Natural killer cell treated with Interleukin-12 subunit alpha and Interleukin-12 subunit beta and Interleukin-15 and Interleukin-18, amount 100 ng/mL, for 72 hours (primary cell): Measurements from ENCODE around the gene ATP6V0A4. TPM values are rescaled to one million over a fixed set of nuclear protein-coding genes. Genes with fewer than 3 reads are reported as not detected.
"Not testable (repeated sequence)": the region's sequence is repeated elsewhere in the genome, so short reads cannot be mapped to it uniquely, and the experiment has no call there.

Source experiments
- ATAC-seq, 2 donors: fragments of 150-1000 bp; cut with Tn5 transposase in 1 of 2; sonication (Bioruptor Pico), chemical (Tn5 transposase) in 1 of 2; 2 replicates each; pipeline ENCODE4 v1.10.0; 2021
- DNase-seq: peaks from one replicate; pipeline ENCODE4 v3.0.0; 2022; ENCODE audit warnings: low spot score
- H3K27ac Mint-ChIP-seq, 2 donors: 1 replicate in 1 of 2; 2 replicates in 1 of 2; pipeline ENCODE4 v1.8.0; 2022; ENCODE audit warnings: mixed read lengths in 2 of 2, mild to moderate bottlenecking in 1 of 2, moderate library complexity in 1 of 2
- H3K27me3 Mint-ChIP-seq, 2 donors: 1 replicate in 1 of 2; 2 replicates in 1 of 2; pipeline ENCODE4 v1.8.0; 2022; ENCODE audit warnings: mixed read lengths in 2 of 2
- H3K36me3 Mint-ChIP-seq: one replicate; pipeline ENCODE4 v1.8.0; 2022; ENCODE audit warnings: mixed read lengths
- H3K4me1 Mint-ChIP-seq, 2 donors: 1 replicate in 1 of 2; 2 replicates in 1 of 2; pipeline ENCODE4 v1.8.0; 2022; ENCODE audit warnings: low read depth in 2 of 2, mixed read lengths in 2 of 2, mild to moderate bottlenecking in 1 of 2
- H3K4me3 Mint-ChIP-seq: one replicate; pipeline ENCODE4 v1.8.0; 2022; ENCODE audit warnings: mixed read lengths
- H3K9me3 Mint-ChIP-seq: 2 replicates; pipeline ENCODE4 v1.8.0; 2022; ENCODE audit warnings: mixed read lengths
- total RNA-seq, 2 donors: library from RNA; stranded (reverse); gene quantifications; one replicate each; pipeline ENCODE4 v1.2.3, GENCODE V29; 2022

The ATP6V0A4 gene
- total RNA-seq, 2 donors from 2014 or later: 0.21 to 0.98 TPM

- H3K27ac Mint-ChIP-seq: no peak overlapping the region
- no peaks in the 10 kb centered on the region for H3K9me3 Mint-ChIP-seq
- H3K4me1 Mint-ChIP-seq: peaks cover 0 to 4% of the 10 kb centered on the region in 2 donors
- ATAC-seq: no peak
- DNase-seq: no peak
- H3K36me3 Mint-ChIP-seq: no peaks in the 10 kb centered on the region
- no peak overlapping the region for H3K4me3 Mint-ChIP-seq
- peaks cover 4 to 9% of the 10 kb centered on the region in 2 donors for H3K27me3 Mint-ChIP-seq
Observed at GRCh38 chr7:138822867-138823535, 25.0 kb upstream of the ATP6V0A4 start.

- no peaks in the 10 kb centered on the region for H3K36me3 Mint-ChIP-seq
- H3K4me3 Mint-ChIP-seq: no peak overlapping the region
- H3K27ac Mint-ChIP-seq: no peak overlapping the region
- H3K27me3 Mint-ChIP-seq: peaks cover 4 to 9% of the 10 kb centered on the region in 2 donors
- ATAC-seq: no peak
- no peaks in the 10 kb centered on the region for H3K9me3 Mint-ChIP-seq
- DNase-seq: no peak
- H3K4me1 Mint-ChIP-seq: peaks cover under 1 to 5% of the 10 kb centered on the region in 2 donors
Observed at GRCh38 chr7:138821912-138822311, 23.9 kb upstream of the ATP6V0A4 start.

- Mint-ChIP-seq H3K9me3 (no peaks in the 10 kb centered on the region), H3K4me3 (no peak overlapping the region), H3K36me3 (no peaks in the 10 kb centered on the region), H3K27me3 (peaks cover 0 to 6% of the 10 kb centered on the region in 2 donors), H3K27ac (no peak overlapping the region), H3K4me1 (peaks cover 3 to 5% of the 10 kb centered on the region in 2 donors)
- DNase-seq: no peak
- no peak for ATAC-seq
Observed at GRCh38 chr7:138819625-138820024, 21.6 kb upstream of the ATP6V0A4 start.

GRCh38 chr7:138816650-138817049 is 18.7 kb upstream of the ATP6V0A4 start:
- Mint-ChIP-seq H3K36me3 (no peaks in the 10 kb centered on the region), H3K27ac (peak overlapping the region in 1 of 2 donors; percentile 46), H3K4me3 (peak overlapping the region; percentile 49), H3K4me1 (peaks cover 3 to 5% of the 10 kb centered on the region in 2 donors), H3K27me3 (peaks cover 0 to 6% of the 10 kb centered on the region in 2 donors), H3K9me3 (no peaks in the 10 kb centered on the region)
- ATAC-seq (peak in 1 of 2 donors; percentile 75), DNase-seq (no peak)

GRCh38 chr7:138814816-138815332 is 16.9 kb upstream of the ATP6V0A4 start:
- Mint-ChIP-seq H3K27me3 (peaks cover 0 to 8% of the 10 kb centered on the region in 2 donors), H3K27ac (no peak overlapping the region), H3K4me1 (peaks cover 3 to 5% of the 10 kb centered on the region in 2 donors), H3K36me3 (no peaks in the 10 kb centered on the region), H3K9me3 (no peaks in the 10 kb centered on the region), H3K4me3 (no peak overlapping the region)
- no peak for DNase-seq
- ATAC-seq: no peak

GRCh38 chr7:138813945-138814344 is 15.9 kb upstream of the ATP6V0A4 start:
- DNase-seq (no peak), ATAC-seq (peak in 1 of 2 donors; percentile 68)
- Mint-ChIP-seq H3K4me1 (peaks cover 3 to 5% of the 10 kb centered on the region in 2 donors), H3K27ac (no peak overlapping the region), H3K36me3 (no peaks in the 10 kb centered on the region), H3K9me3 (no peaks in the 10 kb centered on the region), H3K27me3 (peaks cover 0 to 8% of the 10 kb centered on the region in 2 donors), H3K4me3 (no peak overlapping the region)

- not testable (repeated sequence) for H3K27me3 Mint-ChIP-seq, H3K4me1 Mint-ChIP-seq, ATAC-seq, H3K4me3 Mint-ChIP-seq, DNase-seq, H3K9me3 Mint-ChIP-seq, H3K36me3 Mint-ChIP-seq, H3K27ac Mint-ChIP-seq
Observed at GRCh38 chr7:138811327-138811726, 13.3 kb upstream of the ATP6V0A4 start.

GRCh38 chr7:138809346-138809745 is 11.3 kb upstream of the ATP6V0A4 start:
- DNase-seq (no peak), ATAC-seq (peak in 1 of 2 donors; percentile 20)
- H3K4me1 Mint-ChIP-seq: no peaks in the 10 kb centered on the region
- H3K27ac Mint-ChIP-seq: no peak overlapping the region
- H3K36me3 Mint-ChIP-seq: no peaks in the 10 kb centered on the region
- peaks cover 0 to 2% of the 10 kb centered on the region in 2 donors for H3K27me3 Mint-ChIP-seq
- H3K9me3 Mint-ChIP-seq: no peaks in the 10 kb centered on the region
- H3K4me3 Mint-ChIP-seq: no peak overlapping the region

- Mint-ChIP-seq H3K27ac (no peak overlapping the region), H3K4me1 (no peaks in the 10 kb centered on the region), H3K4me3 (no peak overlapping the region), H3K9me3 (no peaks in the 10 kb centered on the region), H3K36me3 (no peaks in the 10 kb centered on the region), H3K27me3 (peaks cover 0 to 2% of the 10 kb centered on the region in 2 donors)
- DNase-seq: no peak
- no peak for ATAC-seq
Observed at GRCh38 chr7:138804618-138805017, 6.6 kb upstream of the ATP6V0A4 start.

- Mint-ChIP-seq H3K36me3 (no peaks in the 10 kb centered on the region), H3K27me3 (peaks cover 0 to 6% of the 10 kb centered on the region in 2 donors), H3K4me1 (peaks cover 0 to 3% of the 10 kb centered on the region in 2 donors), H3K9me3 (no peaks in the 10 kb centered on the region), H3K27ac (no peak overlapping the region), H3K4me3 (no peak overlapping the region)
- DNase-seq (no peak), ATAC-seq (no peak)
Observed at GRCh38 chr7:138802706-138803105, 4.7 kb upstream of the ATP6V0A4 start.

GRCh38 chr7:138801256-138801655 is 3.3 kb upstream of the ATP6V0A4 start:
- Mint-ChIP-seq H3K36me3 (no peaks in the 10 kb centered on the region), H3K9me3 (no peaks in the 10 kb centered on the region), H3K27me3 (peaks cover 8 to 9% of the 10 kb centered on the region in 2 donors), H3K4me1 (peaks cover 0 to 6% of the 10 kb centered on the region in 2 donors), H3K27ac (no peak overlapping the region), H3K4me3 (no peak overlapping the region)
- DNase-seq (no peak), ATAC-seq (no peak)

GRCh38 chr7:138799336-138800000 is 1.5 kb upstream of the ATP6V0A4 start:
- no peak overlapping the region for H3K4me3 Mint-ChIP-seq
- H3K4me1 Mint-ChIP-seq: peaks cover 0 to 6% of the 10 kb centered on the region in 2 donors
- H3K27me3 Mint-ChIP-seq: peaks cover 8 to 9% of the 10 kb centered on the region in 2 donors
- DNase-seq (no peak), ATAC-seq (no peak)
- no peak overlapping the region for H3K27ac Mint-ChIP-seq
- H3K9me3 Mint-ChIP-seq: no peaks in the 10 kb centered on the region
- H3K36me3 Mint-ChIP-seq: no peaks in the 10 kb centered on the region

- no peak for DNase-seq
- H3K4me3 Mint-ChIP-seq: no peak overlapping the region
Observed at GRCh38 chr7:138798836-138799235, 840 bp upstream of the ATP6V0A4 start.

GRCh38 chr7:138797046-138797445 is 950 bp downstream of the ATP6V0A4 start:
- H3K27me3 Mint-ChIP-seq: peaks cover 9 to 14% of the 10 kb centered on the region in 2 donors
- not testable (repeated sequence) for ATAC-seq, H3K4me3 Mint-ChIP-seq, H3K4me1 Mint-ChIP-seq, H3K9me3 Mint-ChIP-seq, H3K27ac Mint-ChIP-seq, H3K36me3 Mint-ChIP-seq, DNase-seq

More at GRCh38 chr7:138798836-138799235, 840 bp upstream of the ATP6V0A4 start:
- no peaks in the 10 kb centered on the region for H3K36me3 Mint-ChIP-seq
- ATAC-seq: no peak
- H3K27ac Mint-ChIP-seq: no peak overlapping the region
- H3K9me3 Mint-ChIP-seq: no peaks in the 10 kb centered on the region
- peaks cover 7 to 8% of the 10 kb centered on the region in 2 donors for H3K27me3 Mint-ChIP-seq
- H3K4me1 Mint-ChIP-seq: peaks cover 0 to 6% of the 10 kb centered on the region in 2 donors
